Vagina (tissue), 2 donors: Measurements from ENCODE around the gene USP6NL. TPM values are rescaled to one million over a fixed set of nuclear protein-coding genes. Genes with fewer than 3 reads are reported as not detected.
A peak's percentile ranks its signal among the peaks of the same experiment; 100 is the strongest.

Experiments used
- DNase-seq, 2 donors: peaks; one replicate each; pipeline ENCODE4 v3.0.0-alpha.2; 2017; ENCODE audit errors: extremely low spot score in 2 of 2
- H3K27ac ChIP-seq: fragments of 200-600 bp; sonication (generic); one replicate; pipeline ENCODE4 v1.5.1; 2019
- H3K27me3 ChIP-seq: fragments of 200-600 bp; sonication (generic); one replicate; pipeline ENCODE4 v1.5.1; 2019
- H3K36me3 ChIP-seq, 2 donors: fragments of 200-600 bp; sonication (generic); one replicate each; pipeline ENCODE4 v1.5.1; 2017 to 2019
- H3K4me1 ChIP-seq: fragments of 200-600 bp; sonication (generic); one replicate; pipeline ENCODE4 v1.5.1; 2019
- H3K4me3 ChIP-seq, 2 donors: fragments of 200-600 bp; sonication (generic); 1 replicate in 1 of 2; 2 replicates in 1 of 2; pipeline ENCODE4 v1.5.1; 2016 to 2019
- H3K9me3 ChIP-seq: fragments of 200-600 bp; sonication (generic); one replicate; pipeline ENCODE4 v1.5.1; 2019
- POLR2A ChIP-seq, 2 donors: fragments of 450-650 bp; IDR thresholded peaks; one replicate each; pipeline ENCODE4 v1.6.1; 2017; ENCODE audit warnings: antibody characterized with exemption in 2 of 2, mild to moderate bottlenecking in 2 of 2, moderate library complexity in 2 of 2
- POLR2AphosphoS5 ChIP-seq, 2 donors: sonication (generic); formaldehyde crosslinking; IDR thresholded peaks; one replicate each; pipeline ENCODE4 v1.9.0; 2017; ENCODE audit warnings: antibody characterized with exemption in 2 of 2, mild to moderate bottlenecking in 2 of 2, low read depth in 1 of 2; ENCODE audit not compliant: insufficient read depth in 1 of 2
- intact Hi-C: fragments of 100-400 bp; cut with DNase I; formaldehyde crosslinking; loops from one replicate; pipeline ENCODE4 v1.15.1; 2023
- total RNA-seq: library from RNA; depleted of rRNA; stranded (reverse); fragments of >200 nt; gene quantifications from one replicate; pipeline ENCODE4 v1.2.3, GENCODE V29; 2016
- TF ChIP-seq, protein P1 (sequence below), 3 experiments: fragments of 450-650 bp in 2 of 3; fragments of 200-600 bp in 1 of 3; sonication (generic) in 1 of 3; IDR thresholded peaks; one replicate each; pipeline ENCODE4 v1.5.1; 2017 to 2019; ENCODE audit warnings: antibody characterized with exemption in 3 of 3, mild to moderate bottlenecking in 2 of 3, moderate library complexity in 2 of 3

Gene USP6NL
- total RNA-seq, 1 donor from 2014 or later, result 23.3 TPM

DNA sequence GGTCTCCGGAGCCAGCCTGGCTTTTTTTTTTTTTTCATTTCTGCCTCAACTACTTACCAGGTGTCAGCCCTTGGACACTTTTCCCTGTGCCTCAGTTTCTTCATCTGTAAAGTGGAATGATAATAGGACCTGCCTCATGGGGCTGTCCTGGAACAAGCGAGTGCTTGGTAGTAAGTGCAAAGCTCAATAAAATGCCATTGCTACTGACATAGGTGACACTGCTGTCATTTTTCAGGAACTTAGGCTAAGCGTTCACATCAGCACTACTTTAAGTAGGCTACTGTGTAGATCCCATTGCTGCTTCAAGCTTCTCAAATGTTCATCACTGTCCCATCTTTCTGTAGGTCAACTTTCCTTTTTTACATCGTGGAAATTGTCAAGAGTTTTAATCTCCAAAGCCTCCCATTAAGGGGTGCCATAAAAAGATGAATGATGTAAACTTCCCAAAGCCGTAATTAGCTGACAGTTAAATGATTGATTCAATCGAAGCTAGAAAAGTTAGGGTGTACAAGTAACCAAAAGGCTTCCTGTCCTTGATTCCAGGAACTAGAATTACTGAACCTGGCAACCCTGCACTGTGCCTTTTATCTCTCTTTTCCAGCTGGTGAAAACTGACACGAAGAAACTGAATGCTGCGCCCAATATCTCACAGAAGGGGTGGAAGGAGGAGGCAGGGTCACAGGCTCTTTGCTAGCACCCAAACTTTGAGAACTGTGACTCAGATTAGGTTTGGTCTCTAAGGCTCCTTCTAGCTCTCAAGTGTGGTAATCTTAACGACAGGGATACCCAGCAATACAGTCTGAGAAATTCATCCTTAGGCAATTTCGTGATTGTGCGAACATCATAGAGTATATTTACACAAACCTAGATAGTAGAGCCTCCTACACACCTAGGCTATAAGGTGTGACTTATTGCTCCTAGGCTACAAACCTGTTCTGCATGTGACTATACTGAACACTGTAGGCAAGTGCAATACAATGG, 861 bp upstream of the USP6NL start:
- TF ChIP-seq, protein P1, sequence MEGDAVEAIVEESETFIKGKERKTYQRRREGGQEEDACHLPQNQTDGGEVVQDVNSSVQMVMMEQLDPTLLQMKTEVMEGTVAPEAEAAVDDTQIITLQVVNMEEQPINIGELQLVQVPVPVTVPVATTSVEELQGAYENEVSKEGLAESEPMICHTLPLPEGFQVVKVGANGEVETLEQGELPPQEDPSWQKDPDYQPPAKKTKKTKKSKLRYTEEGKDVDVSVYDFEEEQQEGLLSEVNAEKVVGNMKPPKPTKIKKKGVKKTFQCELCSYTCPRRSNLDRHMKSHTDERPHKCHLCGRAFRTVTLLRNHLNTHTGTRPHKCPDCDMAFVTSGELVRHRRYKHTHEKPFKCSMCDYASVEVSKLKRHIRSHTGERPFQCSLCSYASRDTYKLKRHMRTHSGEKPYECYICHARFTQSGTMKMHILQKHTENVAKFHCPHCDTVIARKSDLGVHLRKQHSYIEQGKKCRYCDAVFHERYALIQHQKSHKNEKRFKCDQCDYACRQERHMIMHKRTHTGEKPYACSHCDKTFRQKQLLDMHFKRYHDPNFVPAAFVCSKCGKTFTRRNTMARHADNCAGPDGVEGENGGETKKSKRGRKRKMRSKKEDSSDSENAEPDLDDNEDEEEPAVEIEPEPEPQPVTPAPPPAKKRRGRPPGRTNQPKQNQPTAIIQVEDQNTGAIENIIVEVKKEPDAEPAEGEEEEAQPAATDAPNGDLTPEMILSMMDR (IDR thresholded peaks at IDR 0.05), result no peak
- TF ChIP-seq POLR2A (IDR thresholded peaks at IDR 0.05), result no peak
- no peak for TF ChIP-seq POLR2AphosphoS5 (IDR thresholded peaks at IDR 0.05; ENCODE audit: insufficient read depth in 1 of 2, low read depth in 1 of 2)
- intact Hi-C loops, result loop anchor here (5.0 to 10.0 kb wide), 2 partner anchors 88 to 130 kb away; partner anchors contain the start of gene ECHDC3
- no peaks in the 10 kb centered on the region for H3K36me3 ChIP-seq
- DNase-seq, result no peak
- H3K9me3 ChIP-seq, result no peaks in the 10 kb centered on the region
- peaks cover 28% of the 10 kb centered on the region for H3K4me1 ChIP-seq
- H3K27ac ChIP-seq, result peak overlapping the region; percentile 81
- H3K27me3 ChIP-seq, result no peaks in the 10 kb centered on the region
- H3K4me3 ChIP-seq, result peak overlapping the region; percentile 91 to 93

DNA sequence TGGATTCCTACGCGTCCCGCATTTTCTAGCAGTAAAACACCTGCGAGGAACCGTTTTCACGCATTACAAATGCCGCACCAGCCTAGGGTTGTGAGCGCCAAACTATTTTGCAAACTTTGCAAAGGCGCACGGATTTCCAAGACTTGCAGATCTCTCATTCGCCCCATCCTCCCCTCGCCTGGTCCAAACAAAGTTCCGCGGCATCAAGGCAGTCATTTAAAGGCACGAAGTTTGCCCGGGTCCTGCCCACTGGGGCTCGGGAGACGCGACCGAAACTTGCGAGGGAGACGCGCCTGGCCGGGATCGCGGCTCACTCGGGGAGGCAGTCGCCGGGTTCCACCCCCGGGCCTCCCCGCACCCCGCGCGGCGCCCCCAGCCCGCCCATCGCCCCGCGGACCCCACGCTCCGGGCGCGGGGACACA, 613 bp downstream of the USP6NL start:
- intact Hi-C loops, result loop anchor here (5.0 to 10.0 kb wide), 2 partner anchors 86 to 131 kb away; partner anchors contain the start of gene ECHDC3
- Histone ChIP-seq H3K27me3 (no peaks in the 10 kb centered on the region), H3K9me3 (no peaks in the 10 kb centered on the region), H3K36me3 (no peaks in the 10 kb centered on the region), H3K4me3 (peak overlapping the region; percentile 91 to 93), H3K27ac (peak overlapping the region; percentile 88), H3K4me1 (peaks cover 28% of the 10 kb centered on the region)
- no peak for DNase-seq
- TF ChIP-seq POLR2AphosphoS5 (IDR thresholded peaks at IDR 0.05; ENCODE audit: insufficient read depth in 1 of 2, low read depth in 1 of 2) (no peak), POLR2A (IDR thresholded peaks at IDR 0.05) (no peak)
- TF ChIP-seq, protein P1 (IDR thresholded peaks at IDR 0.05), result no peak

DNA sequence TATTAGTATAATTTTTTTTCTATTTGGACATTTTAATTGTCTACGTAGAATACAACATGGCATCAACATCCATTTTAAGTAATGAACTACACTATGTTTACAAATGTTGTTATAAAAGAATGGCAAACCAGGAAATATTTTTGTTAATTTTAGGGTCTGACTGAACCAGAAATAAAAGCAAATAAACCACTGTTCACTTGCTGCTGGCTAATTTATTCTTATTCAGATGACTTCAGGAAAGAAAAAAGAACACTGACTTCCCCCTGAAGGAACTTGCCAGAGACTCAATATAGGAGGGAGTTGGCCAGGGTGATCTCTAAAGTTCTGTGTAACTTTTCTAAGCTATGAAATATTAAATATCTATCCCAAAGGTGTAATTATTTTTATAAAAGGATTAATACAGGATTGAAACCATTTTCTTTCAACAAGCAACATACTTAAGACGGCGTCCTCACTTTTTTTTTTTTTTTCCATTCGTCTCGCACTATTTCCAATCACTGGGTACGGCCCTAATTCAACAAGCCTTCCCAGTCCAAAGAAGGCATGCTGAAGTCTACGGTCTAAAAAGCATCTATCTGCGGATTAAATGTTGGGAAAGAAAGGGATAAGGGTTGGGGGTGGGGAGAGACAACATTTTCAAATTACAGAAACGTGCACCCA, 1.2 kb downstream of the USP6NL start:
- intact Hi-C loops, result loop anchor here (5.0 to 10.0 kb wide), 2 partner anchors 85 to 132 kb away; partner anchors contain the start of gene ECHDC3
- TF ChIP-seq POLR2A (IDR thresholded peaks at IDR 0.05) (no peak), POLR2AphosphoS5 (IDR thresholded peaks at IDR 0.05; ENCODE audit: insufficient read depth in 1 of 2, low read depth in 1 of 2) (no peak)
- TF ChIP-seq, protein P1 (IDR thresholded peaks at IDR 0.05), result no peak
- H3K27ac ChIP-seq, result peak overlapping the region; percentile 88

DNA sequence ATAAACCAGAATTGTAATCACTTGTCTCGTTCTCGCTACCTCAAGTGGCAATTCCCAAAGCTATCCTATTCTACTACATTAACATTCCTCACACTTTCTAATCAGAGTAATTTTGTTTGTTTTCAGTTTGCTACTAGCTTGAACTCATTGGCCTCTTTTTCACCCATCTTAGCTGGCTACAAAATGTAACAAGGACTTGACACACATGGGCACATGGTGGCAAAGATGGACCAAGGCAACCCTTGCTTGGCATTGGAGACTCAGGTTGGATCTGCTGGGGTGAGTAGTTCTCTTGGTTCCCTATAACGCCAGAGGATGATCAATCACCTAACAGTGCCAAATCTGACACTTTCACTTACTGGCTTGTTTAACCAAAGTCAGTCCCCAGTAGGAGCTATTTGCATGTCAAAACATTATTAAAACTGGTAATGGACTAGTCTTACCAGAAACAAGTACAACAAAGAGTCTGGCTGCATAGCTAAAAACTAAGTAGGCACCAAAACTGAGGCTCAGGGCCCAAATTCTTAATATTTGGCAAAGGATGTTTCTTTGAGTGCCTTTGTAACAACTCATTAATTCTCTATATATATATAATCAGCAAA, 1.9 kb downstream of the USP6NL start:
- H3K9me3 ChIP-seq, result no peaks in the 10 kb centered on the region
- peaks cover 28% of the 10 kb centered on the region for H3K4me1 ChIP-seq
- no peaks in the 10 kb centered on the region for H3K36me3 ChIP-seq
- H3K4me3 ChIP-seq, result peak overlapping the region in 1 of 2 donors; percentile 91
- TF ChIP-seq, protein P1 (IDR thresholded peaks at IDR 0.05), result no peak
- no peak for TF ChIP-seq POLR2A (IDR thresholded peaks at IDR 0.05)
- no peak for TF ChIP-seq POLR2AphosphoS5 (IDR thresholded peaks at IDR 0.05; ENCODE audit: insufficient read depth in 1 of 2, low read depth in 1 of 2)
- intact Hi-C loops, result loop anchor here (5.0 to 10.0 kb wide), 2 partner anchors 85 to 133 kb away; partner anchors contain the start of gene ECHDC3
- no peak overlapping the region for H3K27ac ChIP-seq
- DNase-seq, result no peak
- no peaks in the 10 kb centered on the region for H3K27me3 ChIP-seq

More for the DNA sequence above, 1.2 kb downstream of the USP6NL start:
- Histone ChIP-seq H3K9me3 (no peaks in the 10 kb centered on the region), H3K4me3 (peak overlapping the region; percentile 91 to 93), H3K27me3 (no peaks in the 10 kb centered on the region), H3K36me3 (no peaks in the 10 kb centered on the region), H3K4me1 (peaks cover 28% of the 10 kb centered on the region)
- DNase-seq, result no peak
